Adrenal gland (tissue), 12 donors: ENCODE results near the gene MXRA8. TPM values are rescaled to one million over a fixed set of nuclear protein-coding genes. Genes with fewer than 3 reads are reported as not detected.

Experiments used
- DNase-seq, 7 donors: peaks; one replicate each; pipeline ENCODE4 v3.0.0-alpha.2; 2019 to 2020
- H3K27ac ChIP-seq, 5 donors: fragments of 200-600 bp; sonication (generic) in 4 of 5; 1 replicate in 3 of 5; 2 replicates in 2 of 5; pipeline versions ENCODE4 v1.5.1 to v1.8.0; 2016 to 2020; ENCODE audit warnings: mild to moderate bottlenecking in 1 of 5
- H3K27me3 ChIP-seq: fragments of 200-600 bp; 2 replicates; pipeline ENCODE4 v1.8.0; 2021
- H3K36me3 ChIP-seq, 2 donors: fragments of 200-600 bp; replicated peaks in 1 of 2; 1 replicate in 1 of 2; 2 replicates in 1 of 2; pipeline versions ENCODE4 v1.5.1 to v1.8.0; 2018 to 2022
- H3K4me1 ChIP-seq, 2 donors: fragments of 200-600 bp; replicated peaks in 1 of 2; 1 replicate in 1 of 2; 2 replicates in 1 of 2; pipeline versions ENCODE4 v1.5.1 to v1.8.0; 2018 to 2021
- H3K4me3 ChIP-seq, 4 donors: fragments of 200-600 bp; sonication (generic) in 3 of 4; one replicate each; pipeline ENCODE4 v1.5.1; 2016 to 2018
- H3K9me3 ChIP-seq, 3 donors: fragments of 200-600 bp; sonication (generic) in 1 of 3; replicated peaks in 1 of 3; 1 replicate in 2 of 3; 2 replicates in 1 of 3; pipeline versions ENCODE4 v1.5.1 to v1.8.0; 2016 to 2021
- POLR2A ChIP-seq, 2 donors: fragments of 450-650 bp; IDR thresholded peaks; one replicate each; pipeline ENCODE4 v1.6.1; 2017; ENCODE audit warnings: antibody characterized with exemption in 2 of 2, mild to moderate bottlenecking in 2 of 2, moderate library complexity in 1 of 2
- WGBS, 4 donors: extraction: QIAGEN DNeasy Blood & Tissue Kit in 2 of 4; methylation state at CpG; one replicate each; pipeline versions ENCODE4 v1.1.5 to v1.1.7; 2013 to 2017; 5-methylcytosine and 5-hydroxymethylcytosine counted together
- intact Hi-C, 2 donors: fragments of 100-400 bp; cut with DNase I; formaldehyde crosslinking; loops; one replicate each; pipeline versions ENCODE4 v1.14.1 to v1.15.0; 2022 to 2023
- polyA plus RNA-seq, 3 donors: library from polyadenylated mRNA; stranded (reverse); fragments of 200-250 nt in 2 of 3; fragments of 350-450 nt in 1 of 3; fragmentation: Illumina TruSeq in 1 of 3; extraction: RNeasy Lipid Tissue Mini Kit (QIAGEN cat#74804) in 1 of 3; gene quantifications; one replicate each; pipeline ENCODE4 v1.2.3, GENCODE V29; 2013 to 2014
- total RNA-seq, 9 donors: library from RNA; depleted of rRNA in 4 of 9; stranded (reverse); fragments of >200 nt in 4 of 9; fragments of 120-200 nt in 1 of 9; fragmentation: NEBNext Ultra II Directional in 1 of 9; extraction: Animal tissue kit (Norgen Biotek cat#: 25700) in 1 of 9; gene quantifications; one replicate each; pipeline versions ENCODE4 v1.1.0 to v1.2.4, GENCODE V29; 2013 to 2023
- TF ChIP-seq, protein P1 (sequence below), 6 experiments: fragments of 450-650 bp in 4 of 6; fragments of 200-600 bp in 2 of 6; sonication (generic) in 1 of 6; IDR thresholded peaks; 1 replicate in 5 of 6; 2 replicates in 1 of 6; pipeline versions ENCODE4 v1.5.1 to v1.8.0; 2016 to 2021; ENCODE audit warnings: antibody characterized with exemption in 6 of 6, mild to moderate bottlenecking in 2 of 6, moderate library complexity in 1 of 6
- donor health status: healthy with polysubstance abuse.
- donor health status: Bipolar disorder and iron deficiency.
- donor health status: DM: yes; HTN: yes; CAD: no.
- donor health status: DM: no; HTN: no; CAD: no.
- donor health status: DM: no; HTN: no; CAD: no.
- donor health status: DM: yes; HTN: yes; CAD: no.

The MXRA8 gene
- total and polyA plus RNA-seq, 12 donors = 8.4 to 104 (median 46.6) TPM

DNA sequence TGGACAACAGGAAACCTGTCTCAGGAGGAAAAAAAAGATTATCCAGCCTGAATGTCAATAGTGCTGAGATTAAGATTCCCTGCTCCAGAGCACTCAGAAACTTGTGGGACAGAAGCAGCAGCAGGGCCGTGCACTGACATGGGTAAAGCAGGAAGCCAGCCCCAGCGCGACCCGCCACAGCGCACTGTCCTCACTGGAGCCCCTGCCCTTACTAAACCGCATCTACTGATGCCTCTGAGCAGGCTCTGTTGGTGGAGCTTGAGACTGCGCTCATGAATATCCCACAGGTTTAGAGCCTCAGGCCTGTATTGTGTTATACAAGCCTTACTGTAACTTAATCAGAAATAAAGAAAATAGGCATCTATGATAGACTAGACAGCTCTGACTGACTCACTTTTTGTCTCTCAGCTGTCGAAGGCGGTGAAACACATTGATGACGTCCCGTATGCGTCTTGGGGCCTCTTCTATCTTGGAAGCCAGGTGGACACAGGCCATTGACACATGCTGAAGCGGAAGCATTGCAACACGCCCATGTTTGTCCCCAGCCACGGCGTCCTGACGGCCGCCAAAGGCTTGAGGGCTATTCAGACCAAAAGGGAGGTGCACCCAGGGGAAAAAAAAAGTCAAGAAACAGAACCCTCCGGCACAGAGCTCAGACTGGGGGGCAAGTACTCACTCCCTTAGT is 39.6 kb upstream of the MXRA8 start:
- H3K27ac ChIP-seq = peak overlapping the region in 1 of 5 donors; percentile 74
- no peak for TF ChIP-seq POLR2A (IDR thresholded peaks at IDR 0.05)
- TF ChIP-seq, protein P1, sequence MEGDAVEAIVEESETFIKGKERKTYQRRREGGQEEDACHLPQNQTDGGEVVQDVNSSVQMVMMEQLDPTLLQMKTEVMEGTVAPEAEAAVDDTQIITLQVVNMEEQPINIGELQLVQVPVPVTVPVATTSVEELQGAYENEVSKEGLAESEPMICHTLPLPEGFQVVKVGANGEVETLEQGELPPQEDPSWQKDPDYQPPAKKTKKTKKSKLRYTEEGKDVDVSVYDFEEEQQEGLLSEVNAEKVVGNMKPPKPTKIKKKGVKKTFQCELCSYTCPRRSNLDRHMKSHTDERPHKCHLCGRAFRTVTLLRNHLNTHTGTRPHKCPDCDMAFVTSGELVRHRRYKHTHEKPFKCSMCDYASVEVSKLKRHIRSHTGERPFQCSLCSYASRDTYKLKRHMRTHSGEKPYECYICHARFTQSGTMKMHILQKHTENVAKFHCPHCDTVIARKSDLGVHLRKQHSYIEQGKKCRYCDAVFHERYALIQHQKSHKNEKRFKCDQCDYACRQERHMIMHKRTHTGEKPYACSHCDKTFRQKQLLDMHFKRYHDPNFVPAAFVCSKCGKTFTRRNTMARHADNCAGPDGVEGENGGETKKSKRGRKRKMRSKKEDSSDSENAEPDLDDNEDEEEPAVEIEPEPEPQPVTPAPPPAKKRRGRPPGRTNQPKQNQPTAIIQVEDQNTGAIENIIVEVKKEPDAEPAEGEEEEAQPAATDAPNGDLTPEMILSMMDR (IDR thresholded peaks at IDR 0.05) = no peak
- H3K4me1 ChIP-seq = peaks cover 19 to 26% of the 10 kb centered on the region in 2 donors
- intact Hi-C loops = no loop called here
- H3K9me3 ChIP-seq = no peaks in the 10 kb centered on the region
- no peaks in the 10 kb centered on the region for H3K27me3 ChIP-seq
- DNase-seq = peak in 1 of 7 donors; percentile 62
- peaks cover 0 to 75% of the 10 kb centered on the region in 2 donors for H3K36me3 ChIP-seq
- H3K4me3 ChIP-seq = peak overlapping the region in 1 of 4 donors; percentile 60
- 46 to 56% (median 47%) methylated on average over 19 of the region's 19 CpGs for WGBS, 4 donors

DNA sequence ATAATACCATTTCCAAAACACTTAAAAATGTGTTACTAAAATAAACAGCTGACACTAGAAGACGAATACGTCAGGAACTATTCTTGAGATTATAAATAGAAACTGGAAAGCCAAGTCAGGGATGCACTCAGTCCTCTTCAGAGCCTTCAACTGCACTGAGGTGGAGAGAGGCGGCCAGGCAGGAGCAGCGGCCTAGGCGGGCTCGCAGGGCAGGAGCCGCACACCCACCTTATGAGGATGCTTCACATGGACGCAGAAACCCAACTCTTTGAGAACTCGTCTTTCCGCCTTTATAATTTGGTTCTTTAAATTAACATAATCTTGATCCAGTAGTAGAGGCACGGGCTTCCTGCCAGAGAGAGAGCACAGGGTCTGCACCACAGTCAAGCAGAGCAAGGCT is 36.8 kb upstream of the MXRA8 start:
- intact Hi-C loops = no loop called here
- DNase-seq = no peak
- Histone ChIP-seq H3K27me3 (no peaks in the 10 kb centered on the region), H3K4me3 (no peak overlapping the region), H3K9me3 (no peaks in the 10 kb centered on the region), H3K36me3 (peaks cover 0 to 79% of the 10 kb centered on the region in 2 donors), H3K27ac (no peak overlapping the region), H3K4me1 (peaks cover 10 to 16% of the 10 kb centered on the region in 2 donors)
- WGBS, 4 donors = 89 to 92% (median 90%) methylated on average over 11 of the region's 11 CpGs
- TF ChIP-seq, protein P1 (IDR thresholded peaks at IDR 0.05) = no peak
- TF ChIP-seq POLR2A (IDR thresholded peaks at IDR 0.05) = no peak

DNA sequence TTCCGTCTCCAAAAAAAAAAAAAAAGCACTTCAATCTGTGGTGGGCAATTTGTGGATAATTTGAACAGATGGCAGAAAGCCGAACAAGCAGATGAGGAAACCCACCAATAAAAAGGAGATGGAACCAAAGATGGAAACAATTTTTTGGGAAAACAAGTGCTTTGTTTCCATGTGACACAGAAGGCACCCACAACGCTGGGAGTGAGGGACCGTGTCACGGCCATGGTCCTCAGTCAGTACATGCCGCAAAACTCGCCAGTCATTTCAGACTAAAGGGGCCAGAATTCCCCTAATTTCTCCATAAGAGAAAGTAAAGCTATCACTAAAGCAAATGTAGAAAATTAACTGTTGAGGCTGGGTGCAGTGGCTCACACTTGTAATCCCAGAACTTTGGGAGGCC is 35.8 kb upstream of the MXRA8 start:
- TF ChIP-seq, protein P1 (IDR thresholded peaks at IDR 0.05) = no peak
- no peak for TF ChIP-seq POLR2A (IDR thresholded peaks at IDR 0.05)
- intact Hi-C loops = no loop called here
- 94 to 96% (median 96%) methylated on average over 7 of the region's 7 CpGs for WGBS, 4 donors
- no peak overlapping the region for H3K27ac ChIP-seq
- H3K36me3 ChIP-seq = peaks cover 0 to 90% of the 10 kb centered on the region in 2 donors
- H3K4me3 ChIP-seq = no peak overlapping the region
- H3K9me3 ChIP-seq = no peaks in the 10 kb centered on the region
- peaks cover 6 to 11% of the 10 kb centered on the region in 2 donors for H3K4me1 ChIP-seq
- DNase-seq = no peak
- no peaks in the 10 kb centered on the region for H3K27me3 ChIP-seq

DNA sequence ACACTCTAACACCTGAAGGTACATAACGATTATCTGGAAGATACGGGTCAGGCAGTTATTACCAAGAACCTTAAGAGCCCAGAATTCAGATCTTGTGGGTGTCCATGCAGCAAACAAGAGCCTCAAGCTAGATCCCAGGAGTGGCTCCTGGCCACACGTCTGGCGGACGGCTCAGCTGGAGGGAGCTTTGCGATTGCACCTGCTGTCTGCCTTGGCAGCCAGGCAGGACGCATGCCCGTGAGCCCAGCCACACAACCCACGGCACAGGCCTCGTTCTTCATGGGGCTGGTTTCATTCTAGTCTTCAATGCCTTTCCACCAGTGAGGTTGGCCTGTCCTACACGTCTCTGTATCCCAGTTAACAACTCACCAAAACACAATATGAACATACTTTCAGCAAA is 35.1 kb upstream of the MXRA8 start:
- WGBS, 4 donors = 89 to 96% (median 92%) methylated on average over 5 to 11 of the region's 11 CpGs

More for the DNA sequence above, 35.1 kb upstream of the MXRA8 start:
- Histone ChIP-seq H3K4me3 (no peak overlapping the region), H3K27ac (no peak overlapping the region), H3K9me3 (no peaks in the 10 kb centered on the region), H3K27me3 (no peaks in the 10 kb centered on the region), H3K4me1 (peaks cover 6 to 10% of the 10 kb centered on the region in 2 donors), H3K36me3 (peaks cover 0 to 96% of the 10 kb centered on the region in 2 donors)
- no peak for DNase-seq
- no peak for TF ChIP-seq POLR2A (IDR thresholded peaks at IDR 0.05)
- TF ChIP-seq, protein P1 (IDR thresholded peaks at IDR 0.05) = no peak
- intact Hi-C loops = no loop called here
